NCI-H1092 treated with DMSO at 0.1 percent for 48 hours (cell line): ENCODE data around the gene DAP.
"Not testable (repeated sequence)": the region's sequence is repeated elsewhere in the genome, so short reads cannot be mapped to it uniquely, and the experiment has no call there.

Experiments
- DNase-seq: peaks from one replicate; lab custom pipeline; 2025; lab: John Stamatoyannopoulos, UW

Gene DAP

GRCh38 chr5:10631316-10631996 is 129.6 kb downstream of the DAP start:
- no peak for DNase-seq

DNA sequence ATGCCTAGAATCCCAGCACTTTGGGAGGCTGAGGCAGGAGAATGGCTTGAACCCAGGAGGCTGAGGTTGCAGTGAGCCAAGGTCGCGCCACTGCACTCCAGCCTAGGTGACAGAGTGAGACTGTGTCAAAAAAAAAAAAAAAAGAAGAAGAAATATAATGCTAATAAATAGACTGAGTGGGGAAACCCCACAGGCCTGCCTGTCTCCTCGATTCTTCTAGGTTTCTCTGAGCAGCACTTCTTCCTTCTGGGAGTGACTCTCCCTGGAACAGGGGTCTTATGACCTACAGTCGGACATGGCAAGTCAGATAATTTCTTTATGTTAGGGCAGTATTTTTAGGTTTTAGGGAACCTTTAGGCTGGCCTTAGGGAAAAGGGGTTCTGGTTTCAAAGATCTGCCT is 130.3 kb downstream of the DAP start:
- DNase-seq: not testable (repeated sequence)

- no peak for DNase-seq
Observed at GRCh38 chr5:10630126-10630525, 130.9 kb downstream of the DAP start.

- no peak for DNase-seq
Observed at GRCh38 chr5:10629682-10630081, 131.4 kb downstream of the DAP start.
